Peyer's patch (tissue), 4 donors: ENCODE data around the gene NPHP1.
"Not testable (repeated sequence)": the region's sequence is repeated elsewhere in the genome, so short reads cannot be mapped to it uniquely, and the experiment has no call there.

Source experiments
- CTCF ChIP-seq, 6 experiments: fragments of 450-650 bp in 4 of 6; fragments of 200-600 bp in 2 of 6; sonication (generic) in 1 of 6; IDR thresholded peaks; one replicate each; pipeline ENCODE4 v1.5.1; 2017 to 2019; ENCODE audit warnings: antibody characterized with exemption in 6 of 6, mild to moderate bottlenecking in 3 of 6, moderate library complexity in 1 of 6
- POLR2A ChIP-seq, 2 donors: fragments of 450-650 bp; IDR thresholded peaks; one replicate each; pipeline ENCODE4 v1.5.1; 2017; ENCODE audit warnings: antibody characterized with exemption in 2 of 2, mild to moderate bottlenecking in 2 of 2, moderate library complexity in 2 of 2

GRCh38 chr2:110093924-110094323 lies 110.9 kb downstream of the NPHP1 start:
- not testable (repeated sequence) for TF ChIP-seq CTCF, POLR2A (IDR thresholded peaks at IDR 0.05)
